ENCODE measurements around the gene BNIP3. TPM values are rescaled to one million over a fixed set of nuclear protein-coding genes. Genes with fewer than 3 reads are reported as not detected.

Gene BNIP3
- total and polyA plus RNA-seq, 2 of the 13 experiments (the other 11 are each of a cell fraction or from before 2014, with no cell fraction given): 73.7 to 223 TPM

DNA sequence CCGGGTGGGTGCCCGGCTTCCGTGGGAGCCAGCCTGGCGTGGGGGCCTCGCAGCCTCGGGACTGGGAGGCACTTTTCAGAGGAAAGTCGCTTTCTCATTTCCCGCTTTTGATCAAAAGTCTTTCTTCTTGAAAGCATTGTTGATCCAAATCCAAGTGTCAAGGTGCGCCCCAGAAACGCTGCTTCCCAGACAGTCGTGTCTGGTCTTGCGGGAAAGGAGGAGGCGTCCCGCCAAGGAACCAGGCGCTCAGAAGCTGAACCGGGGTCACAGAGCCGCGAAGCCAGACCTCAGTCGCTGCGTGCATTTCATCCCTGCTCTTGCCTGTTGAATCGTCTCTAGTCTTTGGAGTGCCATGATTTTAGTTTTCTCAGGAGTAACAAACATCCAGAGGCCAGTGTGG, 1.1 kb upstream of the BNIP3 start:
- intact Hi-C loops (cut with micrococcal nuclease; ENCODE audit: unreplicated experiment) (no loop called here), in situ Hi-C loops (cut with HindIII; ENCODE audit: extremely low pct_ligation_motif_present, low pct_unique_long_range_greater_than_20kb) (no loop called here)
- Histone ChIP-seq H4K20me1 (ENCODE audit: insufficient read depth, low read length) (peaks cover 31% of the 10 kb centered on the region), H3K9ac (ENCODE audit: insufficient read depth, low read depth, low read length) (peak overlapping the region; percentile 61; the same call in 1 of the 2 replicates), H3K4me3 (replicated peaks in 1 of 3; ENCODE audit: insufficient read depth in 1 of 3, low read depth in 2 of 3, low read length in 3 of 3) (peak overlapping the region; percentile 44 to 98 (median 64); a peak in 5 of 6 replicates), H3K27ac (ENCODE audit: extremely low read length, insufficient read depth, low read length) (no peak overlapping the region), H2AFZ (ENCODE audit: low read length) (no peak overlapping the region), H3K9me3 (ENCODE audit: low read length) (no peaks in the 10 kb centered on the region), H3K4me1 (ENCODE audit: insufficient read depth, low read length) (peaks cover 41% of the 10 kb centered on the region), H3K36me3 (replicated peaks in 1 of 2; ENCODE audit: control insufficient read depth in 1 of 2, insufficient read depth in 2 of 2, low read length in 2 of 2) (peaks cover 0 to 2% of the 10 kb centered on the region in 2 experiments; a peak in 2 of 5 replicates), H3K79me2 (ENCODE audit: insufficient read depth, low read length) (peaks cover 38% of the 10 kb centered on the region), H3K4me2 (ENCODE audit: low read depth, low read length) (peak overlapping the region; percentile 71), H3K27me3 (ENCODE audit: control insufficient read depth in 1 of 2, insufficient read depth in 2 of 2, low read length in 2 of 2) (no peaks in the 10 kb centered on the region; a peak in 1 of 5 replicates)
- FAIRE-seq: no peak
- 98% methylated on average over 15 of the region's 21 CpGs for WGBS (ENCODE audit: low lambda C conversion rate)
- TF ChIP-seq, protein P1, sequence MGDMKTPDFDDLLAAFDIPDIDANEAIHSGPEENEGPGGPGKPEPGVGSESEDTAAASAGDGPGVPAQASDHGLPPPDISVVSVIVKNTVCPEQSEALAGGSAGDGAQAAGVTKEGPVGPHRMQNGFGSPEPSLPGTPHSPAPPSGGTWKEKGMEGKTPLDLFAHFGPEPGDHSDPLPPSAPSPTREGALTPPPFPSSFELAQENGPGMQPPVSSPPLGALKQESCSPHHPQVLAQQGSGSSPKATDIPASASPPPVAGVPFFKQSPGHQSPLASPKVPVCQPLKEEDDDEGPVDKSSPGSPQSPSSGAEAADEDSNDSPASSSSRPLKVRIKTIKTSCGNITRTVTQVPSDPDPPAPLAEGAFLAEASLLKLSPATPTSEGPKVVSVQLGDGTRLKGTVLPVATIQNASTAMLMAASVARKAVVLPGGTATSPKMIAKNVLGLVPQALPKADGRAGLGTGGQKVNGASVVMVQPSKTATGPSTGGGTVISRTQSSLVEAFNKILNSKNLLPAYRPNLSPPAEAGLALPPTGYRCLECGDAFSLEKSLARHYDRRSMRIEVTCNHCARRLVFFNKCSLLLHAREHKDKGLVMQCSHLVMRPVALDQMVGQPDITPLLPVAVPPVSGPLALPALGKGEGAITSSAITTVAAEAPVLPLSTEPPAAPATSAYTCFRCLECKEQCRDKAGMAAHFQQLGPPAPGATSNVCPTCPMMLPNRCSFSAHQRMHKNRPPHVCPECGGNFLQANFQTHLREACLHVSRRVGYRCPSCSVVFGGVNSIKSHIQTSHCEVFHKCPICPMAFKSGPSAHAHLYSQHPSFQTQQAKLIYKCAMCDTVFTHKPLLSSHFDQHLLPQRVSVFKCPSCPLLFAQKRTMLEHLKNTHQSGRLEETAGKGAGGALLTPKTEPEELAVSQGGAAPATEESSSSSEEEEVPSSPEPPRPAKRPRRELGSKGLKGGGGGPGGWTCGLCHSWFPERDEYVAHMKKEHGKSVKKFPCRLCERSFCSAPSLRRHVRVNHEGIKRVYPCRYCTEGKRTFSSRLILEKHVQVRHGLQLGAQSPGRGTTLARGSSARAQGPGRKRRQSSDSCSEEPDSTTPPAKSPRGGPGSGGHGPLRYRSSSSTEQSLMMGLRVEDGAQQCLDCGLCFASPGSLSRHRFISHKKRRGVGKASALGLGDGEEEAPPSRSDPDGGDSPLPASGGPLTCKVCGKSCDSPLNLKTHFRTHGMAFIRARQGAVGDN (CRISPR knock-in tag; IDR thresholded peaks at IDR 0.05): peak; percentile 23; the same call in 1 of the 2 replicates
- TF ChIP-seq ZNF576 (CRISPR knock-in tag; IDR thresholded peaks at IDR 0.05): no peak
- 0 out of 2 replicates have a peak, but pooled peaks have one; percentile 1 for TF ChIP-seq ZBTB38 (CRISPR knock-in tag; IDR thresholded peaks at IDR 0.05)
- TF ChIP-seq, protein P2, sequence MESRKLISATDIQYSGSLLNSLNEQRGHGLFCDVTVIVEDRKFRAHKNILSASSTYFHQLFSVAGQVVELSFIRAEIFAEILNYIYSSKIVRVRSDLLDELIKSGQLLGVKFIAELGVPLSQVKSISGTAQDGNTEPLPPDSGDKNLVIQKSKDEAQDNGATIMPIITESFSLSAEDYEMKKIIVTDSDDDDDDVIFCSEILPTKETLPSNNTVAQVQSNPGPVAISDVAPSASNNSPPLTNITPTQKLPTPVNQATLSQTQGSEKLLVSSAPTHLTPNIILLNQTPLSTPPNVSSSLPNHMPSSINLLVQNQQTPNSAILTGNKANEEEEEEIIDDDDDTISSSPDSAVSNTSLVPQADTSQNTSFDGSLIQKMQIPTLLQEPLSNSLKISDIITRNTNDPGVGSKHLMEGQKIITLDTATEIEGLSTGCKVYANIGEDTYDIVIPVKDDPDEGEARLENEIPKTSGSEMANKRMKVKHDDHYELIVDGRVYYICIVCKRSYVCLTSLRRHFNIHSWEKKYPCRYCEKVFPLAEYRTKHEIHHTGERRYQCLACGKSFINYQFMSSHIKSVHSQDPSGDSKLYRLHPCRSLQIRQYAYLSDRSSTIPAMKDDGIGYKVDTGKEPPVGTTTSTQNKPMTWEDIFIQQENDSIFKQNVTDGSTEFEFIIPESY (CRISPR knock-in tag; IDR thresholded peaks at IDR 0.05): peak; percentile 50; the same call in 1 of the 2 replicates
- ChIA-PET POLR2A (interaction anchor here (4.3 kb wide), 1 partner anchor 15 kb away, joined by 49 read pairs; no protein-coding TSS in a partner anchor), CTCF (ENCODE audit: low intra/inter-chr PET ratio, low total read pairs) (no interaction called here)
- DNase-seq (ENCODE audit: low spot score): no peak
- no TSS peak for BruUV-seq (replicated peaks)
- no peak for ATAC-seq

Data from HepG2 (cell line).